Thyroid gland (tissue), 4 donors: Measurements from ENCODE around the gene RAB23.

Experiments used
- CTCF ChIP-seq, 6 experiments: fragments of 200-600 bp in 3 of 6; fragments of 450-650 bp in 3 of 6; sonication (generic) in 3 of 6; IDR thresholded peaks; one replicate each; pipeline ENCODE4 v1.5.1; 2016 to 2019; ENCODE audit warnings: antibody characterized with exemption in 6 of 6, mild to moderate bottlenecking in 2 of 6, inconsistent platforms in 1 of 6, moderate library complexity in 1 of 6
- POLR2A ChIP-seq, 2 donors: fragments of 450-650 bp; IDR thresholded peaks; one replicate each; pipeline ENCODE4 v1.6.1; 2017; ENCODE audit warnings: antibody characterized with exemption in 2 of 2, mild to moderate bottlenecking in 2 of 2, moderate library complexity in 1 of 2

DNA sequence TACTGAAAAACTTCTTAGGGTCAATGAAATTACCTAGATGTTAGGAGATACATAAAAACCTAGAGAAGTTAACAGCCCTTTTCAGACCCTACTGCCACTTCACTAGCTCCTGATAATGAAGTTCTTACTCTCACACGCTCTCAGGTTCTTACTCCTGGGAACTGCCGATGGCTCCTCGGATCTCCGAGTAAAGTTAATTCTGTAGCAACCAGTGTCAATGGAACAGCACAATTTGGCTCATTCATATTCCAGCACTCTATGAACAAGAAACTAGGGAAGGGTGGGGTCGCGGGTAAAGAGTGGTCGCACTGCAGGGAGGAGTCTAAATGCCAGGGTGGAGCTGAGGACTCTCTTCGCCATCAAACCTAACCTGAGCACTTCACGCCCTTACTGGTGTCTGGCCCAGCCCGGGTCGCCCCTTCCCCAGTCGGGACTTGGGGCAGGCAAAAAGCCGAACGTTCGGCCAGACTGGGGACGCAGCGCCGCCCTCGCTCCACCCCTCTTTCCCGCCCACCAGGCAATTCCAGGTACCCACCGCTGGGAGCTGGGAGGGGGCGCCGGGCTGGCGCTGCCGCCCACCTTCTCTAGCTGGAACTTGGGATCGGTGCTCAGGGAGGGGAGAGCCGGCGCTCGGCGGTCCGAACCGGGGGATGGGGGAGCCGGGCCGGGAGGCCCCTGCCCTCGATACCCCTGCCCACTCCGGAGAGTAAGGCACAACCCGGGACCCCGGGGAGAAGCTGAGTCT, 744 bp downstream of the RAB23 start:
- TF ChIP-seq CTCF (IDR thresholded peaks at IDR 0.05) (peak; percentile 21 to 65 (median 46)), POLR2A (IDR thresholded peaks at IDR 0.05) (peak in 1 of 2 donors; percentile 56)
